ENCODE measurements around the gene AMPD1.

Gene AMPD1

DNA sequence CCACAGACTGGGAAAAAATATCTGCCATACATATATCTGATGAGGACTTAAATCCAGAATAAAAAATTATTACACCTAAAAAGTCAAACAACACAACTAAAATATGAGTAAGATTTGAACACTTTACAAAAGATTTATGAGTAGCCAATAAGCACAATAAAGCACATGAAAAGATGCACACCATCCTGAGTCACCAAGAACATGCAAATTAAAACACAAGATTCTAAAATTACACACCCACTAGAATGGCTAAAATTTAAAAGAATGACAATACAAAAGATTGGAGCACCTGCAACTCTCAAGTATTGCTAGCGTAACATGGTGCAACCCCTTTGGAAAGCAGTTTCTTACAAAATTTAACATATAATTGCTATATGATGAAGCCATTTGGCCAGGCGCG is 56.4 kb downstream of the AMPD1 start:
- DNase-seq = no peak
- no peak for ATAC-seq

DNA sequence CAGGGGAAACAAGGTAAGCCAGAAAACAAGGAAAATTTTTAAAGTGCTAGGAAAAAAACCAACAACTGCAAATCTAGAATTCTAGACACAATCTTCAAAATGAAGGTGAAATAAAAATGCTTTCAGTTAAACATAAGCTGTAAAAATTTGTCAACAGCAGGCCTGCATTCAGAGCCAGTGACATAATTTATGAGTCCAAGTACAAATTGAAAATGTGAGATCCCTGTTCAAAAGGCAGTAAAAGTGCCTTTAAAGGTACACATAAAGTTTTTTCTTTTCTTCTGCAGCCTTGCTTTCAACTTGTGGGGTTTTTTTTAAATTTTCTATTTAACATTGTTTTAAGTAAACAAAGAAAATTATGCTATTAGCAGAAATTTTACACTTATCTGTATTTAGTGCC is 62.9 kb downstream of the AMPD1 start:
- no peak for ATAC-seq
- no peak for DNase-seq

GRCh38 chr1:114627107-114627506 is 68.2 kb downstream of the AMPD1 start:
- no peak for DNase-seq
- no peak for ATAC-seq

- no peak for DNase-seq
- ATAC-seq = no peak
These were observed 72.0 kb downstream of the AMPD1 start for GRCh38 chr1:114623364-114623763.

Measured in stimulated activated naive CD8-positive, alpha-beta T cell treated with anti-CD3 and anti-CD28 coated beads, Interleukin-15, Interleukin-2, amounts not matched to agents 100 U/mL and 50 U/mL, for 24 hours (primary cell).